ENCODE data around the gene MYO9A.
"Not testable (repeated sequence)": the region's sequence is repeated elsewhere in the genome, so short reads cannot be mapped to it uniquely, and the experiment has no call there.

The MYO9A gene

DNA sequence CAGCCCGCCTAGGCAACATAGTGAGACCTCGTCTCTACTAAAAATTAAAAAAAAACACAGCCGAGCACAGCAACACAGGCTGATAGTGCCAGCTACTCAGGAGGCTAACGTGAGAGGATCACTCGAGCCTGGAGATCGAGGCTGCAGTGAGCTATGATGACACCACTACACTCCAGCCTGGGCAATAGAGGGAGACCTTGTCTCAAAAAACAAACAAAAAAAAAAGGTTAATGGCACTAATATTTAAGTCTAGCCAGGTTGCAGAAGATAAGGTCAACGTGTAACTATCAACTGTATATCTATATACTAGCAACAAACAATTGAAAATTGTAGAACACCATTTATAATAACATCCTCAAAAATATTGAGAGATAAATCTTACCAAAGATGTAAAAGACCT is 75.1 kb downstream of the MYO9A start:
- DNase-seq (ENCODE audit: low spot score), result no peak

DNA sequence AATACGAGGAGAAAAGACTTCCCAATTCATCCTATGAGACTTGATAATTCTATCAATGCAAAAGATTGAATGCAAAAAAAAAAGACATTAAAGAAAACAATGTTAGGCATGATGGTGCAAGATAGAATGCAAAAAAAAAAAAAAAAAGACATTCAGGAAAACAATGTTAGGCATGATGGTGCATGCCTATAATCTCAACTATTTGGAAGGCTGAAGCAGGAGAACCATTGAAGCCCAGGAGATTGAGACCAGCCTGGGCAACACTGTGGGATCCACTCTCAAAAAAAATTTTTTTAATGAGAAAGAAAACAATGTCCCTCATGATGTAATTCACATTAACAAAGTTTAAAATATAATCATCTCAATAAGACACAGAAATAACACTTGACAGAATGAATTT is 75.9 kb downstream of the MYO9A start:
- no peak for DNase-seq (ENCODE audit: low spot score)

DNA sequence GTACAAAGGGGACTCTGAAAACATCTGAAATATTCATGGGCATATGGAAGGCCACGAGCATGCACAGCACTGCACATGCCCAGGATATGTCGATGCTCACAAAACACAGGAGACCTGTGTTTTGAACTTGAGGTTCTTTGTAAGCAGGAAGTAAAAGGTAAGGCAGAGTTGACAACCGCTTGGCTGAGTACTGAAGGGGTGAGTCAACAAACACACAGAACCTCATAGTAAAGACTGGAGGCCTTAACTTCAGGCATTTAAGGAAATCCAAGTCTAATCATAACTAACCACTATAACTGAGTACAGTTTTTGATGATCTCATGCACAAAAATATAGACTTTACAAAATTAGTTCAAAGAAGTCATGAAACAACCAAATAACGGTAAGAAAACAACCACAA is 80.6 kb downstream of the MYO9A start:
- DNase-seq (ENCODE audit: low spot score), result no peak

DNA sequence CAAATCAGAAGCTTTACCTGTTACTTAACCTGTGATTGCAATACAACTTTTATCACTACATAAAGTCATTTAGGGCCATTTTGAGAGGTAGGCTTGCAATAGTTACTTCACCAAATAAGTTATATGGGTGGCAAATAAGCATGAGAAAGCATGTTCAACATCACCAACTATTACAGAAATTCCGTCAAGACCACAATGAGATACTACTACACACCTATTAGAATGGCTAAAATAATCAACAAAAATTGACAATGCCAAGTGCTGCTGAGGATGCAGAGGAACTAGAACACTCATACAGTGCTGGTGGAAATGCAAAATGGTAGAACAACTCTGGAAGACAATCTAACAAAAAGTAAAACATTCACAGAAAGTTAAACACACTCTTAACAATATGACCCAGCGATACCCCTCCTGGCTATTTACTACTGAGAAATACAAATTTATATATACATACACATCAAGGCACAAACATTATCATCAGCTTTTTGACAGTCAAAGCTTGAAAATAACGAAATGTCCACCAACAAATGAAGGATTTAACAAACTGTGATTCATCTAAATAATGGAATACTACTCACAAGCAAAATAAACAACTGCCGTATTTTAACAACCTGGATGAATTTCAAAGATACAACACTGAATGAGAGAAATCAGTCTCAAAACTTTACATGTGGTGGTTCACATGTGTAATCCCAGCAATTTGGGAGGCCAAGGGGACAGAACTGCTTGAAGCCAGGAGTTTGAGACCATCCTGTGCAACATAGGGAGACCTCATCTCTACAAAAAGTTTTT is 82.9 kb downstream of the MYO9A start:
- no peak for DNase-seq (ENCODE audit: low spot score)

DNA sequence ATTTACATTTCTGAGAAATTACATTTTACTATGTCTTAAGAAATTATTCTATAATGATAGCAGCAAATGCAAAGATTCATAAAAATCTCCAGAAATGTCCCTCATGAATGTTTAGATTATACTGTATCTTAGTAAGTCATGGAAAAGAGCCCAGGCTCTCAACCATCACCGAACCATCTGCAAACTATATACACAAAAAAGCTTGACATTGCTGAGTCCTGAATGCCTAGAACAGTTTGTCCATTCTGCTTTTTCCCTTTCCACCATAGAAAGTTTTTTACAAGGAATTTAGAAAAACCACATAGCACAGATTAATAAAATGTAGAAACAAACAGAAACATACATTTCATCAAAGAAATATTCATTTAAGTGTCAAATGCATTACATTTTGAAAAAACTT is 83.6 kb downstream of the MYO9A start:
- no peak for DNase-seq (ENCODE audit: low spot score)

DNA sequence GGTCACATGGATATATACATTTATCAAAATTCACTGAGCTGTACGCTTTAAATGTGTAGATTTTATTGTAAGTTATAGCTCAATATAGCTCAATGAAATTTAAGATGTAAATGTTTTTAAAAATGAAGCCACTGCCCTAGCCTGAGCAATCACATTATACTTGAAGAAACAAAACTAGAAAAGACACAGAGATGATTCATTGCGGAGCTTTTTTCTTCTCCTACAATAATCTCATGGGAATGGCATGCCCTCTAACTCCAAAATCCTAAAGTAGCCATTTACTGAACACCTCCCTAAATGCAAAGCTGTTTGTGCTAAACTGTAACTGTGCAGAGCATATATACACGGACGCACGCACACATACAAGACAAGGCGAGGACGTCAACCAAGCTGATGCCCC is 84.2 kb downstream of the MYO9A start:
- peak; percentile 30 for DNase-seq (ENCODE audit: low spot score)

DNA sequence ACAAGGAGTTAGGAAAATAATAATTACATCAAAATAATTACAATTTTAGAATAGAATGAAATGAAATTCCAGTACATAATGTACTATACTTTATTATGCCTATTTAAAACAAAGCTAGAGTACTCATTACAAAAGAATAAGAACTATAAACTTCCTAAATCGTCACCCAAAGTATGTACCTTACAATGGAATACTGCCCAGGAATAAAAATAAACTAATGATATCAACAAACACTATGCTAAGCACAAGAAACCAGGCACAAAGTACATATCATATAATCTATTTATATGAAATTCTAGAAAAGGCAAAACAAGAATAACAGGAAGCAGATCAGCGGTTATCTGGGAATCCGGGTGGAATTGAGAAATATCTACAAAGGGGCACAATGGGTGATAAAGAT is 84.7 kb downstream of the MYO9A start:
- DNase-seq (ENCODE audit: low spot score), result no peak

DNA sequence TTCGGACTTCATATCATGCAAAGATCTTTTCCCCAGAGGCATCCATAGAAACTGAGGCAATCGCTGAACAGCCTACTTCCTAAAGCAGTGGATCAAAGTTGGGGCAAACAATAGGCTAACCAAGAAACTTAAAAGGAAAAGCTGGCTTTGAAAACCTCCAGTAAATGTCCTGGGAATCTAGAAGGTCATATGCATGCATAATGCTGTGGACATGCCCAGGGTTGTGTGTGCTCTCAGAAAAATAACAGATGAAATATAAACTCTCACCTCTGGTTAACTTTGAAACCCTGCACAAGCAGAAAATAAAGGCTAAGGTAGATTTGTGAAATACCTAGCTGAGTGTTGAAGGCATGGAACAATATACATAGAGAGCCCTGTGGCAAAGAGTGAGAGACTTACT is 96.3 kb downstream of the MYO9A start:
- DNase-seq (ENCODE audit: low spot score), result no peak

DNA sequence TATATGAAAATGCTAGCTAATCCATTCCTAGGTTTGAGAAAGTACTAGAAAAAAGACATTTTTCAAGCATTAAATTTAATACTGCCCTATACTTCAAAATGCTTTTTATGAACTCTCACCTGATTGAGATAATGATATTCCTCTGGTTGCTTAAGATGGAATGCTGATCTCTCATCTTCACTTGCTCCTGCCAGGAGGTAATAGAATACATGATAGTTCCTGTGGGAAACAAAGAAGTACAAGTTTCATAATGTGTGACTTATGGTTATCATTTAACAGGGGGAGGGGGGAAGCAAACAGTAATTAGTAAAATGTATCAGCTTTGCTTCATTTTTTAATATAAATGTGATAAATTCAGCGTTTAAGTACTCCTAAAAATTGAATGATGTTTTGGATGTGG is 97.2 kb downstream of the MYO9A start:
- DNase-seq (ENCODE audit: low spot score), result no peak

DNA sequence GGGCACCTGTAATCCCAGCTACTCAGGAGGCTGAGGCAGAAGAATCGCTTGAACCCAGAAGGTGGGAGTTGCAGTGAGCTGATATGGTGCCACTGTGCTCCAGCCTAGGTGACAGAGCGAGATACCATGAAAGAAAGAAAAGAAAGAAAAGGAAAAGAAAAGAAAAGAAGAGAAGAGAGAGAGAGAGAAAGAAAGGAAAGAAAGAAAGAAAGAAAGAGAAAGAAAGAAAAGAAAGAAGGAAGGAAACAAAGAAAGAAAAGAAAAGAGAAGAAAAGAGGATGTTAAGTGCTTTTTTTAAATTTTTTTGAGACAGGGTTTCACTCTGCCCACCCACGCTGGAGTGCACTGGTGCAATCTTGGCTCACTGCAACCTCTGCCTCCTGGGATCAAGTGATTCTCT is 103.4 kb downstream of the MYO9A start:
- DNase-seq (ENCODE audit: low spot score), result not testable (repeated sequence)

DNA sequence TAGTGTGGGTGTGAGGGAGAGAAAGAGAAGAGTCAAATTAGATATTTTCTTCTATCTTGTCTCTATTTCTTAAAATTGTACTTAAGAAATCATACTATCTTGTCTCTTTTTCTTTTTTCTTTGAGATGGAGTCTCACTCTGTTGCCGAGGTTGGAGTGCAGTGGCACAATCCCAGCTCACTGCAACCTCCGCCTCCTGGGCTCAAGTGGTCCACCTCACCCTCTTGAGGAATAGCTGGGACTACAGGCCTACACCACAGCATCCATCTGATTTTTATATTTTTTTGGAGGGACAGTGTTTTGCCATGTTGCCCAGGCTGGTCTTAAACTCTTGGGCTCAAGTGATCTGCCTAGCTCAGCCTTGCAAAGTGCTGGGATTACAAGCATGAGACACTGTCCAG is 104.2 kb downstream of the MYO9A start:
- DNase-seq (ENCODE audit: low spot score), result no peak

DNA sequence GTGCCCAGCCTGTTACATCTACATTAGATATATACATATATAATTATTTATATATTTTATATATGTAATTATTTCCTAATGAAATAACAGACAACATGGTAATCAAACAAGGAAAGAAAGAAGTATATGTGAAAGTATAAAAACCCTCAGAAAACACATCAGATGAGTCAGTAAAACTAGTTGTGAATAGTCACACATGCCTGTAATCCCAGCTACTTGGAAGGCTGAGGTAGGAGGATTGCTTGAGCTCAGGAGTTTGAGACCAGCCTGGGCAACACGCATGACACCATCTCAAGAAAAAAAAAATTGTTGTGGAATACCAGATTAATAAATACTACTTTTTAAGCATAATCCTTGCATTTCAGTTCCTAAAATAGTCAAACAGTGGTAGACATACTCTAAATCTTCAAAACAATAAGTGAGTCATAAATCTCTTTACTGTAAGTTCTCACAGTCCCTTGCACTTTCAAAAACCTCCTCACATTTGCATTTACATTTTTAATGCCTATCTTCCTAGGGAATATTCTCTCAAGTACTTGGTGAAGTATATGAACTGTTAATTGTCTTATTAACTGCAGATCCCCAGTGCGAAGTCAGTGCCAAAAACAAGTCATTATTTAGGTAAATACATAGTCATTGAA is 106.5 kb downstream of the MYO9A start:
- DNase-seq (ENCODE audit: low spot score), result no peak

DNA sequence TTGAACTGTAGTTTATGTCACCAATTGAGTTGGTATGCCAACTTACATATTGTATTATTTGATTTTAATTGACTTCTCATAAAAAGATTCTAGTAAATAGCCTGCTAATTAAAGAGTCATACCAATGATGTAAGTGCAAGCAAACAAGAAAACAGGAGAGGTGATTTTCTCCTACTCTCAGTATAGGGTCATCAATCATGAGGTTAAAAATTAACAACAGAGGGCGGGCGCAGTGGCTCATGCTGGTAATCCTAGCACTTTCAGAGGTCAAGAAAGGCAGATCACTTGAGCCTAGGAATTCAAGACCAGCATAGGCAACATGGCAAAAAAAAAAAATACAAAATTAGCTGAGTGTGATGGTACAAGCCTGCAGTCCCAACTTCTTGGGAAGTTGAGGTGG is 108.7 kb downstream of the MYO9A start:
- DNase-seq (ENCODE audit: low spot score), result no peak

DNA sequence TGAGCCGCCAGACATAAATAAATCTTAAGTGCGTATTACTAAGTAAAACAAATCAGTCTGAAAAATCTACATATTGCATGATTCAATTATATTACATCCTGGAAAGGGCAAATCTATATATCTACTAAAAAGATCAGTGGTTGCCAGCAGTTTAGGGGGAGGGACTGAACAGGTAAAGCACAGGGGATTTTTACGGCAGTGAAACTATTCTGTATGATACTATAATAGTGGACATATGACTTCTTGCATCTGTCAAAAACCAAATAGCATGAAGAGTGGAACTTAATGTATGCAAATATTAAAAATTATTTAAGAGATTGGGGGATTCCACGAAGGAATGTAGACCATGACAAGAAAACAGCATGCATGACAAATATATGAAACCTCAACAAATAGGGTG is 111.6 kb downstream of the MYO9A start:
- DNase-seq (ENCODE audit: low spot score), result no peak

DNA sequence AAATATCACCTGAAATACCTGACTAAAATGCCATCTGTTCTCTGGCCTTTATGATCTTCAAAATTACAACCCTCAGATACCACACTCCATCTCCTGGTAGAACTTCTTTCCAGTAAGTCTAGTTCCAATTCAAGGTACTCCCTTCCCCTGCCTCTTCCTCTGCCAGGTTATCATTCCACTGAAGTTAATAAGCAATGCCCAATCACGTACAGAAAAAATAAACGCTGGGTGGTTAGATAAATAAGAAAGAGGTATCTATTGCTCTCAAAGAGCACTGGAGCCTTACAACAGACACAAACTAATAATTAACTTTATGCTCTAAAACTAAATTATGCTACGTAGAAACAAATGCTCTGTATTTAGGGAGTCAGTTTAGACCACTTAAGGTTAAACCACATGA is 112.5 kb downstream of the MYO9A start:
- no peak for DNase-seq (ENCODE audit: low spot score)

DNA sequence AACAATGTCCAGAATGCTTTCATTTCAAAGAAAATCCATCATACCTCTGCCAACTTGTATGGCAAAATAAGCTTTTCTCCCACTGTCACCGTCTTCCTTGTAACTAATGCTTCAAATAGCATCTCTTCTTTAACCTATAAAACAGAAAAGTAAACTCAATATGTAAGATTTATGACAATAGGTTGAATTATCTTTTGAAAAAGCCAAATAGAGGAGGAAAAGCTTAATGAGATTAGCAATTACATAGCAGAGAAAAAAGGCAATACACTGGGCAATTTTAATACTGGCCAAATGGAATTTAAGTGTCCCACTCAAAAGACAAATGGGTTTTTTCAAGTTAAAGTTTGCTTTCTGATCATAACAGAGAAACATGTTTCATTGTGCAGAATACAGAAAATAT is 118.1 kb downstream of the MYO9A start:
- DNase-seq (ENCODE audit: low spot score), result no peak

DNA sequence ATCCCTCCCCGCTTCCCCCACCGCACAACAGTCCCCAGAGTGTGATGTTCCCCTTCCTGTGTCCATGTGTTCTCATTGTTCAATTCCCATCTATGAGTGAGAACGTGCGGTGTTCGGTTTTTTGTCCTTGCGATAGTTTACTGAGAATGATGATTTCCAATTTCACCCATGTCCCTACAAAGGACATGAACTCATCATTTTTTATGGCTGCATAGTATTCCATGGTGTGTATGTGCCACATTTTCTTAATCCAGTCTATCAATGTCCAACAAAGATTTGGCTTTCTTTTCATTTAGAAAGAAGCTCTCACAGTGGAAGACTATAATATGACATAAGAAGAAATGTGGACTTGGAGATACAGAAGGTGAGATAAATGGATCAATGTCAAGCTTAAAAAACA is 119.2 kb downstream of the MYO9A start:
- not testable (repeated sequence) for DNase-seq (ENCODE audit: low spot score)

DNA sequence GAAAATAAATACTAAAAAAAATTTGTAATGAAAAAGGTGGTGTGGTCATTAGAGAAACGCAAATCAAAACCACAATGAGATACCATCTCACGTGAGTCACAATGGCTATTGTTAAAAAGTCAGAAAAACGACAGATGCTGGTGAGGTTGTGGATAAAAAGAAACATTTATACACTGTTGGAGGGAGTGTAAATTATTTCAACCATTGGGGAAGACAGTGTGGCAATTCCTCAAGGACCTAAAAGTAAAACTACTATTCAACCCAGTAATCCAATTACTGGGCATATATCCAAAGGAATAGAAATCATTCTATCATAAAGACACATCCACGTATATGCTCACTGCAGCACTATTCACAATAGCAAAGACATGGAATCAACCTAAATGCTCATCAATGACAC is 120.3 kb downstream of the MYO9A start:
- DNase-seq (ENCODE audit: low spot score), result no peak

DNA sequence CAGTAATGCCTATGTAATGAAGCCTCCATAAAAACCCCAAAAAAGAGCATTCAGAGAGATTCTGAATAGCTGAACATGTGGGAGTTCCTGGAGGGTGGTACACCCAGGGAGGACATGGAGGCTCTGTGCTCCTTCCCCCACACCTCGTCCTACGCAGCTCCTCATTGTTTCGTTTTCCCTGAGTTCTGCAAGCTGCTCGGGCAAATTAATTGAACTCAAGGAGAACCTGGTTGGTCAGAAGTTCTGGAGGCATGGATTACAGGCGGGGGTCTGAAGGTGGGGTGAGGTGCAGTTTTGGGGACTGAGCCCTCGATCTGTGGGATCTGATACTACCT is 142.2 kb downstream of the MYO9A start:
- no peak for DNase-seq (ENCODE audit: low spot score)

DNA sequence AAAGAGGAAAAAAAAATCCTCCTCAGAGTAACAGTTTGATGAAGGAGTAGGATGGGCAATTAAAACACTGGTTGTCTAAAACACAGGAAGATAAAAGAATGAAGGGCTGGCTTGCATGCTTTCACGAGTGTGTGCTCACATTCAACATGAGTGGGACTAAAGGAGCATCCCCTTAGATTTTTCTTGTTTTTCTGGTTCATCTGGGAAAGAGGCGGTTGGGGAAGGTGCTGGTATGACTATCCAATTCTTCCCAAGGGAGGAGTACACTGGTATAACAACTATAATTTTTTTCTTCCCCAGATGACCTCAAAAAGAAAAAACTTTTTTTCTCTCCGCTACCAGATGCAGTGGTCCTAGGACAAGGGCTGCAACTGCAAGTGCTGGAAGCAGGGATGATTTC is 143.7 kb downstream of the MYO9A start:
- no peak for DNase-seq (ENCODE audit: low spot score)

DNA sequence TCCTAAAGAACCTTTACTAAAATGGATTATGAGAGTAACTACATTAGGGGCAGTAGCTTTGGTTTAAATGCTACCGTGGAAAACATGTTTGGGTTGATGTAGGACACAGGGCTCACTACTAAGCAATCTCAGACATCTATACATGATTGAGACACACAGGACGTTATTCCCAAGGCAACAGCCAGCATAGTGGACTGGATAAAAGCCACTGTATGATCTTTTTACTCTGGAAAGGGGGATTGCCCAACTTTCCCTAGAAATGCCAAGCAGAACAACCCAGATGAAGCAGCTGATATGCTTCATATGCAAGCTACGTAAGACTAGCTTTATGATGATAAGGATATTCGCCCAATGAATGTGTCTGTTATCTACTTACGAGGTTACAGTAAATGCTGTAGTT is 144.6 kb downstream of the MYO9A start:
- DNase-seq (ENCODE audit: low spot score), result no peak

DNA sequence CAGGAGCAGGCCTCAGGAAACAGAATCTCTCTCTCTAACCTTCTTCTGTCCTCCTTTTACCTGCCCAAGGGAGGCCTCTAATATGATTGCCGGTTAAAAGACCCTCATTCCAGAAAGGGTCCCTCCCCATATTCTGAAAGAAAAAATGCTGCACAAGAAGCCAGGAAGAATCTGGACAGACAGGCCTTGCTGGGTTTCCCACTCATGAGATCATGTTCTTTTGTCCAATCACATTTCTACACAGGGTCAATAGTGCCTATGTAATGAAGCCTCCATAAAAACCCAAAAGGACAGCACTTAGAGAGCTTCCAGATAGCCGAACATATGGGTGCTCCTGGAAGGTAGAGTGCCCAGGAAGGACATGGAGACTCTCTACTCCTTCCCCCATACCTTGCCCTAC is 146.0 kb downstream of the MYO9A start:
- DNase-seq (ENCODE audit: low spot score), result no peak

DNA sequence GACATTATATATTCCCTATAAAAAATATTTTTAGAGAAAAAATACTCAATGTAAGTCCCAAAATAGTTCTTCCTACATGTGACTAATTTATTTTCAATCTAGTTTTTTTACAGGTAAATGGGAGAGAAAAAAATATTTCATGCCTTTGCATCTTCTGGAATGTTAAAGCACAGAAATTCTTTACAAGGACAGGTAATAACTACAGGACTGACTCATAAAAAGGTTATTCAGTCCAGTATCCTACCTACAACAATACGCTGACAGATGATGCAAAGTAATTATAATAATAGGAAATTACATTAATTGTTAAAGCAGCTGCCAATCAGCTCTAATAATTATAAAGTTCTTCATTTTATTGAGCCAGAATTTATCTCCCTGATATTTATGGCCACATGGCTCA is 147.5 kb downstream of the MYO9A start:
- DNase-seq (ENCODE audit: low spot score), result no peak

DNA sequence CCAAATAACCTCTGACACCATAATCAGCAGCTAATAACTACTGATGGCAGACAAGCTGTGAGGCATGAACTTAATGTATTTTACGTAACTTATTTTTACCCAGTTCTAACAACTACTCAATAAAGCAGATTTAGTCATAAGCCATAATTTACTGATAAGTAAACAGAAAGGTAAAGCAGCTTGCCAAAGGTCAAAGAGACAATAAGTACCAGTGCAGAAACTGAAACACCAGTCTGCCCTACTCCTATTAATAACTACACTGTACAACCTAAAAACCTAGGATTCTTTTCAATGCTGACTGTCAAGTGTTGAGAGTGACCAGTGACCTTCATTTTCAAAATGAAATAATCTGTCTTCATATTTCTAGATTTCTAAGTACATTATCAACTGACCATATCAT is 155.4 kb downstream of the MYO9A start:
- DNase-seq (ENCODE audit: low spot score), result no peak

Data from hepatic stellate cell (primary cell).